Epithelial cell of prostate (primary cell): ENCODE data around the gene HEPH.
"Not testable (repeated sequence)": the region's sequence is repeated elsewhere in the genome, so short reads cannot be mapped to it uniquely, and the experiment has no call there.

Source experiments
- DNase-seq: peaks from one replicate; pipeline ENCODE4 v3.0.0-alpha.2; 2011; ENCODE audit warnings: low read depth, low spot score
- H3K27ac ChIP-seq: fragments of 450-650 bp; 2 replicates; pipeline ENCODE4 v1.5.1; 2017; ENCODE audit warnings: mild to moderate bottlenecking

Gene HEPH

GRCh38 chrX:66203114-66203513, 39.1 kb downstream of the HEPH start:
- no peak overlapping the region for H3K27ac ChIP-seq
- DNase-seq: no peak

GRCh38 chrX:66221856-66222255, 57.8 kb downstream of the HEPH start:
- DNase-seq: no peak
- no peak overlapping the region for H3K27ac ChIP-seq

- no peak for DNase-seq
- no peak overlapping the region for H3K27ac ChIP-seq
Observed at GRCh38 chrX:66232296-66232695, 68.2 kb downstream of the HEPH start.

- H3K27ac ChIP-seq: no peak overlapping the region
- DNase-seq: no peak
Observed at GRCh38 chrX:66233209-66233608, 69.2 kb downstream of the HEPH start.

- H3K27ac ChIP-seq, DNase-seq: not testable (repeated sequence)
Observed at GRCh38 chrX:66233904-66234303, 69.9 kb downstream of the HEPH start.

- no peak overlapping the region for H3K27ac ChIP-seq
- DNase-seq: no peak
Observed at GRCh38 chrX:66255359-66255967, 91.4 kb downstream of the HEPH start.

GRCh38 chrX:66262807-66263206, 98.8 kb downstream of the HEPH start:
- DNase-seq: no peak
- H3K27ac ChIP-seq: no peak overlapping the region
